ENCODE results near the gene FAM163B. TPM values are rescaled to one million over a fixed set of nuclear protein-coding genes. Genes with fewer than 3 reads are reported as not detected.

Gene FAM163B
- total and polyA plus RNA-seq, 2 of the 8 experiments (the other 6 are each of a cell fraction or from before 2014, with no cell fraction given), result 0.63 to 1.0 TPM

GRCh38 chr9:133543772-133544467 is 65.3 kb downstream of the FAM163B start:
- no peaks in the 10 kb centered on the region for H3K79me2 ChIP-seq (ENCODE audit: control insufficient read depth in 1 of 2, insufficient read depth in 2 of 2, low read length in 2 of 2)
- H3K27ac ChIP-seq (ENCODE audit: low read depth, low read length), result no peak overlapping the region
- no peak overlapping the region for H2BK12ac ChIP-seq (ENCODE audit: low read depth, low read length)
- WGBS, 2 experiments (ENCODE audit: extremely low coverage in 1 of 2, insufficient coverage in 1 of 2, insufficient read length in 1 of 2, insufficient replicate concordance in 2 of 2, low coverage in 1 of 2, low lambda C conversion rate in 2 of 2, missing lambda C conversion rate in 1 of 2), result 87% methylated on average over 11 of the region's 16 CpGs; no CpG with 5 or more reads in 1 of the 2 experiments
- no peak overlapping the region for H3K4me3 ChIP-seq (ENCODE audit: extremely low read depth in 1 of 4, insufficient read depth in 2 of 4, low read depth in 3 of 4, low read length in 4 of 4)
- no peak overlapping the region for H2AFZ ChIP-seq (ENCODE audit: low read length)
- no peak overlapping the region for H2BK20ac ChIP-seq (ENCODE audit: low read length)
- H3K23ac ChIP-seq (ENCODE audit: insufficient read length), result no peak overlapping the region
- H3K9ac ChIP-seq (replicated peaks in 1 of 4; ENCODE audit: extremely low read depth in 1 of 4, low read depth in 3 of 4, low read length in 3 of 4), result no peak overlapping the region
- H3K9me3 ChIP-seq (ENCODE audit: insufficient read depth in 2 of 2, low read depth in 1 of 2, low read length in 1 of 2), result no peaks in the 10 kb centered on the region
- H3K56ac ChIP-seq (replicated peaks; ENCODE audit: insufficient read length, low read depth, low read length), result no peak overlapping the region
- H3K27me3 ChIP-seq (replicated peaks in 1 of 4; ENCODE audit: control insufficient read depth in 3 of 4, extremely low read depth in 1 of 4, insufficient read depth in 3 of 4, low read length in 3 of 4), result peaks cover 0 to 4% (median 0%) of the 10 kb centered on the region in 4 experiments; a peak in 3 of 7 replicates
- H3K23me2 ChIP-seq (ENCODE audit: low read depth, low read length), result no peaks in the 10 kb centered on the region
- no peak overlapping the region for H3K4me2 ChIP-seq (ENCODE audit: insufficient read depth in 1 of 2, low read depth in 2 of 2, low read length in 2 of 2)
- H3K18ac ChIP-seq (ENCODE audit: extremely low read depth, low read length), result no peak overlapping the region
- H2BK15ac ChIP-seq (ENCODE audit: low read length), result no peak overlapping the region
- no peak for FAIRE-seq
- H3K4me1 ChIP-seq (replicated peaks in 1 of 4; ENCODE audit: control insufficient read depth in 3 of 4, insufficient read depth in 4 of 4, low read length in 3 of 4), result peaks cover 0 to 18% (median 10%) of the 10 kb centered on the region in 4 experiments; a peak in 5 of 7 replicates
- POLR2A ChIA-PET (ENCODE audit: partially characterized antibody), result interaction anchor here (0.9 to 2.1 kb wide), 3 partner anchors 10 to 42 kb away, joined by 3 to 9 read pairs (median 7); partner anchors contain the start of gene ADAMTSL2
- H4K5ac ChIP-seq (ENCODE audit: insufficient read length, low read depth, low read length), result no peak overlapping the region
- H4K20me1 ChIP-seq (replicated peaks in 1 of 2; ENCODE audit: control insufficient read depth in 1 of 2, insufficient read depth in 2 of 2, low read length in 2 of 2), result no peaks in the 10 kb centered on the region
- no peaks in the 10 kb centered on the region for H3K79me1 ChIP-seq (ENCODE audit: low read depth, low read length)
- H3K36me3 ChIP-seq (ENCODE audit: control insufficient read depth in 2 of 4, insufficient read depth in 4 of 4, low read length in 3 of 4), result no peaks in the 10 kb centered on the region
- H4K91ac ChIP-seq (replicated peaks; ENCODE audit: insufficient read length, low read length), result no peak overlapping the region
- H2BK5ac ChIP-seq (ENCODE audit: low read depth, low read length), result no peak overlapping the region
- H2BK120ac ChIP-seq (replicated peaks; ENCODE audit: low read depth, low read length), result no peak overlapping the region
- DNase-seq (ENCODE audit: low read depth in 1 of 2, low spot score in 2 of 2), result no peak
- no peak overlapping the region for H3K14ac ChIP-seq (ENCODE audit: insufficient read length)
- no peak overlapping the region for H3K4ac ChIP-seq (replicated peaks; ENCODE audit: insufficient read length, low read depth, low read length)
- H4K8ac ChIP-seq (ENCODE audit: extremely low read depth, insufficient read depth, low read length), result no peak overlapping the region
- CTCF ChIA-PET (ENCODE audit: partially characterized antibody), result interaction anchor here (0.8 to 2.6 kb wide), 13 partner anchors 10 to 183 kb away, joined by 3 to 19 read pairs (median 5); partner anchors contain the start of gene ADAMTSL2
- no peak overlapping the region for H2AK5ac ChIP-seq (ENCODE audit: low read depth, low read length)
- TF ChIP-seq KDM1A (IDR thresholded peaks at IDR 0.05; ENCODE audit: borderline replicate concordance, low read length) (no peak), GABPA (IDR thresholded peaks at IDR 0.05; ENCODE audit: borderline replicate concordance, insufficient read depth, low read length) (no peak)
- TF ChIP-seq, protein P1, sequence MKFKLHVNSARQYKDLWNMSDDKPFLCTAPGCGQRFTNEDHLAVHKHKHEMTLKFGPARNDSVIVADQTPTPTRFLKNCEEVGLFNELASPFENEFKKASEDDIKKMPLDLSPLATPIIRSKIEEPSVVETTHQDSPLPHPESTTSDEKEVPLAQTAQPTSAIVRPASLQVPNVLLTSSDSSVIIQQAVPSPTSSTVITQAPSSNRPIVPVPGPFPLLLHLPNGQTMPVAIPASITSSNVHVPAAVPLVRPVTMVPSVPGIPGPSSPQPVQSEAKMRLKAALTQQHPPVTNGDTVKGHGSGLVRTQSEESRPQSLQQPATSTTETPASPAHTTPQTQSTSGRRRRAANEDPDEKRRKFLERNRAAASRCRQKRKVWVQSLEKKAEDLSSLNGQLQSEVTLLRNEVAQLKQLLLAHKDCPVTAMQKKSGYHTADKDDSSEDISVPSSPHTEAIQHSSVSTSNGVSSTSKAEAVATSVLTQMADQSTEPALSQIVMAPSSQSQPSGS (IDR thresholded peaks at IDR 0.05; ENCODE audit: low read length), result no peak

Measured in H1 (cell line).